MG63 (cell line): ENCODE results near the gene TERT. TPM values are rescaled to one million over a fixed set of nuclear protein-coding genes. Genes with fewer than 3 reads are reported as not detected.
"Not testable (repeated sequence)": the region's sequence is repeated elsewhere in the genome, so short reads cannot be mapped to it uniquely, and the experiment has no call there.

Experiments used
- DNase-seq: peaks from one replicate; pipeline ENCODE4 v3.0.0-alpha.2; 2020
- H3K27me3 ChIP-seq: fragments of 250-450 bp; sonication (Bioruptor Pico); 2 replicates; pipeline ENCODE4 v1.5.1; 2020; ENCODE audit warnings: mild to moderate bottlenecking, moderate library complexity
- H3K36me3 ChIP-seq: fragments of 250-450 bp; sonication (Bioruptor Pico); 2 replicates; pipeline ENCODE4 v1.5.1; 2020; ENCODE audit warnings: mild to moderate bottlenecking, moderate library complexity
- H3K4me3 ChIP-seq: fragments of 250-450 bp; sonication (Bioruptor Pico); 2 replicates; pipeline ENCODE4 v1.5.1; 2020; ENCODE audit warnings: mild to moderate bottlenecking, moderate library complexity
- H3K9me3 ChIP-seq: fragments of 250-450 bp; sonication (Bioruptor Pico); 2 replicates; pipeline ENCODE4 v1.5.1; 2020; ENCODE audit warnings: mild to moderate bottlenecking, moderate library complexity
- total RNA-seq: library from RNA; depleted of rRNA; stranded (reverse); fragments of >200 nt; shearing (Covaris generic); gene quantifications from 2 replicates; pipeline ENCODE4 v1.2.3, GENCODE V29; 2014; ENCODE audit warnings: low replicate concordance

TERT gene
- total RNA-seq, 1 experiment from 2014 or later, result 2.4 TPM

DNA sequence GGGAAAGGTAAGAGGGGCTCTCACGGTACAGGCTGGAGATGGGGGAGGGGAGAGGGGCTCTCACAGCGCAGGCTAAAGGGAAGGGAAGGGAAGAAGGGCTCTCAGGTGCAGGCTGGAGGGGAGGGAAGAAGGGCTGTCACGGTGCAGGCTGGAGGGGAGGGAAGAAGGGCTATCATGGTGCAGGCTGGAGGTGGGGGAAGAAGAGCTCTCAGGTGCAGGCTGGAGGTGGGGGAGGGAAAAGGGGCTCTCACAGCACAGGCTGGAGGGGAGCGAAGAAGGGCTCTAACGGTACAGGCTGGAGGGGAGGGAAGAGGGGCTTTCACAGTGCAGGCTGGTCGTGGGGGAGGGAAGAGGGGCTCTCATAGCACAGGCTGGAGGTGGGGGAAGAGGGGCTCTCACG lies 65.0 kb downstream of the TERT start:
- peaks cover 11% of the 10 kb centered on the region for H3K27me3 ChIP-seq
- DNase-seq, result no peak
- no peak overlapping the region for H3K4me3 ChIP-seq
- peaks cover 5% of the 10 kb centered on the region for H3K9me3 ChIP-seq
- no peaks in the 10 kb centered on the region for H3K36me3 ChIP-seq

DNA sequence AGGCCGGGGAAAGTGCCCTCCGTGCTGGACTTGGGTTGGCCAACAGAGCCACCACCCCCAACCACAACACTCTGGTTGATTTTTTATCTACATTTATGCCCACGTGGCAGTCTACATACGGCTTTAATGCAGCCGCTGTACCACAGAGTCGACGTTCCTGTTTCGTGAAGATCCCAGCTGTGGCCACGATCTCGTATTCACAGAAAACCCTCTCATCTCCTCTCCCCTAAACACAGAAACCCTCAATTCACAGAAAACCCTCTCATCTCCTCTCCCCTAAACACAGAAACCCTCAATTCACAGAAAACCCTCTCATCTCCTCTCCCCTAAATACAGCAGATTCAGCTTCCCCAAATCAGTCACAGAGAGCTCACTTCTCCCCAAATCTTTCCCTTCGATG lies 65.8 kb downstream of the TERT start:
- not testable (repeated sequence) for H3K9me3 ChIP-seq, DNase-seq, H3K36me3 ChIP-seq, H3K4me3 ChIP-seq
- H3K27me3 ChIP-seq, result peaks cover 17% of the 10 kb centered on the region

DNA sequence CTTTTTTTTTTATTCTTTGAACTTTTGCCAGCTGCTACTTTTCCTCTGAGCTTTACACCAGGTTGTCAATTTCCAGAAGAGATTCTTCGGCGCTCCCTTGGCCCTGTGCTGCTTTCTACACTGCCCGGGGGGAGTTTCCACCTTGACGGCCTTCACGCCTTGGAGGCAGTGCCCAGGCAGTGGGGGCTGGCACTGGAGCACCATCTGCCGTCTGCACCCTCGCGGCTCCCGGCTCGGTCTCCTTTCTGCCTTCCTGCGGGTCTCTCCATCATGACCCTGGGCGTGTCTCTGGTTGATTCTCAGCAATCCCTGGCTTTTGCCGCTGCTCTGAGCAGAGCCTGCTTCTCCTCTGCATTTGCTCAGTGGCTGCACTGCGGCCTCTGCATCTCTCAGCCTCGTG lies 66.7 kb downstream of the TERT start:
- peaks cover 21% of the 10 kb centered on the region for H3K27me3 ChIP-seq
- H3K4me3 ChIP-seq, result no peak overlapping the region
- no peaks in the 10 kb centered on the region for H3K9me3 ChIP-seq
- no peaks in the 10 kb centered on the region for H3K36me3 ChIP-seq
- no peak for DNase-seq

DNA sequence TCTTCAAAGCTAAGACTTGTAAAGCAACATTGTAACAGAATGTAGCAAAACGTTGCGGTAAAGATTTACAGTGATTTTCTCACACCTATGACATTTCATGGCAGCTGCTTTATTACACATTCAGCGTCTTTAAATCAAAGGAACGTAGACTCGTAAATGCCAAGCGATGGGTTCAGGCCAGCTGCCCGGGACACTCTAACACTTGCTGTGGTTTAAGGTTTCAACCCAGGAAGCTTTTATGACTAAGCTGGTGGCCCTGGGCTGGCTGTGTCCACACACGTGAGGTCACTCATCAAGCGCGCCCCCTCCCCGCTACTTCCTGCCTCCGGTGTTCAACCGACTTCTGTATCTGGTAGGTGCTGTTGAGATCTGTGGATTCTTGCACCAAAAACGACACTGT lies 67.2 kb downstream of the TERT start:
- H3K9me3 ChIP-seq, result no peaks in the 10 kb centered on the region
- peak; percentile 59 for DNase-seq
- peaks cover 25% of the 10 kb centered on the region for H3K27me3 ChIP-seq
- H3K4me3 ChIP-seq, result no peak overlapping the region
- H3K36me3 ChIP-seq, result no peaks in the 10 kb centered on the region

DNA sequence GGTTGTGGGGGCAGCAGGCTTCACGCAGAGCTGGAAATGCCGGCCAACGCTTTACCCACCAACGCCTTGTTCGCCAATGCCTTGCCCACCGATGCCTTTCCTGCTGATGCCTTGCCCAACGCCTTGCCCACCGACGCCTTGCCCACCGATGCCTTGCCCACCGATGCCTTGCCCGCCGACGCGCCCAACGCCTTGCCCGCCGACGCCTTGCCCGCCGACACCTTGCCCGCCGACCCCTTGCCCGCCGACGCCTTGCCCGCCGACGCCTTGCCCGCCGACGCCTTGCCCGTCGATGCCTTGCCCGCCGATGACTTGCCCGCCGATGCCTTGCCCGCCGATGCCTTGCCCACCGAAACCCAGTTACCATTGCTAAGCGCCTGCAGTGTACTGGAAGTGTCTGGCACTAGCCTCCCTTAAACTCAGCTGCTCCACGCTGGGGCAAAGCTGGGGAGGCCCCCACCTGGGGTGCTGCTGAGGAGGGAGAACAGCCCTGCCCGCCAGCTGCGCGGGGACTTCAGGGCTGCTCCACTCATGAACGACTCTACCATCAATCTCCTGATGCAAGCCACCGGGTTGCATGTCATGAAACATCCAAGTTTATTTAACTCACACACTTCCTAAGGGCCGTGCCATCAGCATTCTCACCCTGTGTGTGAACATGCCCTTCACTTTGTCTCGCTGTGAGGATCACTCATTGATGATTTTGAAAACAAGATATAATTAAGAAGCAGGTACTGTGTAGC lies 67.9 kb downstream of the TERT start:
- DNase-seq, result no peak
- H3K27me3 ChIP-seq, result peaks cover 27% of the 10 kb centered on the region

DNA sequence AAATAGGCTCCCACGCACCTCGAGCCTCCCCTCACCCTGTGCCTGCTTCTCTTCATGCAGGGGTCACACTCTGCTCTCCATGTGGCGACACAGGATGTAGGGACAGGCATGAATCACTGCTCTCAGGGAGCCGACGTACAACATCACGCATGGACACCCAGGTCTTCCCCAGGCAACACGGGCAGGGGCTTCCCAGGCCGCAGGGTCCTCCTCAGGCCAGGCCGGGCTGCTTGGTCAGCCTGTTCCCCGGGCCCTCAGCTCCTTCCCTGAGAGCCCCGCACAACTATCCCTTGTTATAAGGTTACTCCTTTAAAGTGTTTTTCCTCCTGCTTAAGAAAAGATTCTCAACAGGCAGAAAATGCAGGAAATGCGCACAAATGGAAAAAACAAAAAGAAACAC lies 68.6 kb downstream of the TERT start:
- H3K36me3 ChIP-seq, result no peaks in the 10 kb centered on the region
- H3K9me3 ChIP-seq, result no peaks in the 10 kb centered on the region
- H3K27me3 ChIP-seq, result peaks cover 27% of the 10 kb centered on the region
- no peak overlapping the region for H3K4me3 ChIP-seq
- DNase-seq, result no peak

More for the DNA sequence above, 67.9 kb downstream of the TERT start:
- no peaks in the 10 kb centered on the region for H3K36me3 ChIP-seq
- H3K9me3 ChIP-seq, result no peaks in the 10 kb centered on the region
- no peak overlapping the region for H3K4me3 ChIP-seq

DNA sequence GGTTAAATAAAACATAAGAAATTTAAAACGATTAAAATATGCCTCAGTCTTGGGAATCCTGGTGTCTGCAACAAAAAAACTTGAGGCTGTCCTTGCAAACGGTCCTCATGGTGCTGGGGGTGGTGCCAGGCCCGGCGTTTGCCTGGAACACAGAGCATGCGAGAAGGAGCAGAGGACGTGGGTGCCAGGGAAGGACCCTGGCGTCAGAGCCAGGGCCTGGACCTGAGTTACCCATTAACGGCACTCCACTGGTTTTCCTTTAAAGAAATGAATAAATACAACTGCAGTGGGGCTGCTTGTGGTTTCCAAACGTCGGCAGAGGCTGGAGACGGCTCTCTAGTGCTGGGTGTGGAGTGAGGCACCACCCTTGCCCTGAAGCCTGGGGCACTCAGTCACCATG lies 69.8 kb downstream of the TERT start, which contains the start of gene SLC6A18:
Gene SLC6A18 (plus strand): TSS at position 301 of the 400 bp plus-strand sequence. CDS start 97 bp downstream, at position 398.
- DNase-seq, result no peak
- peaks cover 27% of the 10 kb centered on the region for H3K27me3 ChIP-seq
- no peak within 1 kb of the TSS for H3K4me3 ChIP-seq
- H3K9me3 ChIP-seq, result no peaks in the 10 kb centered on the region
- no peaks in the 10 kb centered on the region for H3K36me3 ChIP-seq

DNA sequence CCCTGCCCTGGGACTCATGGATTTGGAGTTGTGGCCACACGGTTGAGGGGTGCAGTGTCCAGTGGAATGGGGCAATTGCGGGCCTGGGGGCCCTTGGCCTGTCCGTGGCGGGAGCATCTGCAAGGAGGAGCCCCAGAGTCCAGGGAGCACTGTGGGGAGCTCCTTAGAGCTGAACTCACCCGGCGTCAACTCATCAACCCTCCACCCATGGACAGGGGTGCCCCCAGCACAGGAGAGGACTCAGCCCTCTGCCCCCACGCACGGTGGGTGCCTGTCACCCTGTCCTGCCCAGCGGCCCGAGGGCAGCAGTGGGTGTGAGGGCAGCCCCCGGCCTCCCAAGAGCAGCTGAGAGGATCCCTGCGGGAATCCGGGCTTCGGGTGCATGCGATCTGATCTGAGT lies 70.2 kb downstream of the TERT start:
- Histone ChIP-seq H3K36me3 (no peaks in the 10 kb centered on the region), H3K27me3 (peaks cover 27% of the 10 kb centered on the region), H3K9me3 (no peaks in the 10 kb centered on the region), H3K4me3 (no peak overlapping the region)
- DNase-seq, result no peak

DNA sequence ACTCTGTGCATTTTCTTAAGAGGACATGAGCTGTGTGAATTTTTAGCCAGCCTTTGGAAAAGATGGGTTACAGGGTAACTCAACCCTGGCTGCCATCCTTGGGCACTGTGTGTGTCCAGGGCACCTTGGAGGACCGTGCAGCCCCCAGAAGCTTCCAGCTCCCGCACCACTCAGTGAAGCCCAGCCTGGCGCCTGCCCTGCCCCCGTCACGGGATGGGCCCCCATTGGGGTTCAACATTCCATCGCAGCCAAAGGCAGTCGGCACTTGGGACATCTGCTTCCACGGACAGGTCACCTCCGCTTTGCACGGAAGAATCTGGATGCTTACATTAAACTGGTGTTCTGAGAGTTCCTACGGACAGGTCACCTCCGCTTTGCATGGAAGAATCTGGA lies 71.6 kb downstream of the TERT start:
- H3K4me3 ChIP-seq, result no peak overlapping the region
- no peak for DNase-seq
- peaks cover 23% of the 10 kb centered on the region for H3K27me3 ChIP-seq
- no peaks in the 10 kb centered on the region for H3K9me3 ChIP-seq
- H3K36me3 ChIP-seq, result no peaks in the 10 kb centered on the region

DNA sequence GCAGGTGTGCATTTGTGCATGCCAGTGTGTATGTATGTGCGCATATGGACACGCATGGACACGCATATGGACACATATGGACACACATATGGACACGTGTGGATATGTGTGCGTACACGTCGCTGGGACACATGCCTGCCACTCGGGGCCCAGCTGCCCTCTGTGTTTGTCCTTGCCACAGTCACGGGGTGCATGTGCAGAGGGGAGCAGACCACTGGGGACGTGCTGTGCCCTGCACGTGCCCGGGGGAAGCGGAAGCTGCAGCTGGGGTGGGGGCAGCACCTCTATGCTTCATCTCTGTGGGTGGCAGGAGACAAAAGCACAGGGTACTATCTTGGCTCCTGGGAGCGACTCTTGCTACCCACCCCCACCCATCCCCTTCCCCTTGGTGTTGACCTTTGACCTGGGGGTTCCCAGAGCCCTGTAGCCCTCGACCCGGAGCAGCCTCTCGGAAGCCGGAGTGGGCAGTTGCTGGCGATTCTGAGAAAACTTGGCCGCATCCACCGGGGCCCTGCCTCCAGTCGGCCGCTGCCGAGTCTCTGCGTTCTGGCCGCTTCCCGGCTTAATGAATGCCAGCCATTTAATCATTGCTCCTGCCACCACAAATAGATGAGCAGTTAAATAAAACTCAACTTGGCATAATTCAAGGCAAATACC lies 72.1 kb downstream of the TERT start:
- Histone ChIP-seq H3K4me3 (no peak overlapping the region), H3K36me3 (no peaks in the 10 kb centered on the region), H3K9me3 (no peaks in the 10 kb centered on the region), H3K27me3 (peaks cover 18% of the 10 kb centered on the region)
- DNase-seq, result no peak

DNA sequence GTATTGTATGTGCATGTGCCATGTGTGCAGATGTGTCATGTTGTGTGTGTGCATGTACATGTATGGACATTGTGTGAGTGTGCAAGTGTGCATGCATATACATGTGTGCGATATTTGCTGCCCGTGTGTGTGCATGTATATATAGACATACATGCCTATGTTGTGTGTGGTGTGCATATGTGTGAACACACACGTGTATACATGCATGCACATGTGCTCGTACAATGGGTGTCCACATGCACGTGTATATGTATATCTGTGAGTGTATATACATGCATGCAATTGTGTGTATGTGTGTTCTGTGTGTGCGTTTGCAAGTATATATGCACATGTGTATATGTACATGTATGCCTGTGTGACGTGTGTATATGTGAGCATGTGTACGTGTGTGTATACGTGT lies 72.7 kb downstream of the TERT start:
- Histone ChIP-seq H3K27me3 (peaks cover 16% of the 10 kb centered on the region), H3K9me3 (no peaks in the 10 kb centered on the region), H3K36me3 (no peaks in the 10 kb centered on the region), H3K4me3 (no peak overlapping the region)
- no peak for DNase-seq

DNA sequence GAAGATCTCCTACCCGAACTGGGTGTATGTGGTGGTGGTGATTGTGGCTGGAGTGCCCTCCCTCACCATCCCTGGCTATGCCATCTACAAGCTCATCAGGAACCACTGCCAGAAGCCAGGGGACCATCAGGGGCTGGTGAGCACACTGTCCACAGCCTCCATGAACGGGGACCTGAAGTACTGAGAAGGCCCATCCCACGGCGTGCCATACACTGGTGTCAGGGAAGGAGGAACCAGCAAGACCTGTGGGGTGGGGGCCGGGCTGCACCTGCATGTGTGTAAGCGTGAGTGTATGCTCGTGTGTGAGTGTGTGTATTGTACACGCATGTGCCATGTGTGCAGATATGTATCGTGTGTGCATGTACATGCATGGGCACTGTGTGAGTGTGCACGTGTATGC lies 73.1 kb downstream of the TERT start:
- no peak overlapping the region for H3K4me3 ChIP-seq
- no peaks in the 10 kb centered on the region for H3K9me3 ChIP-seq
- peaks cover 16% of the 10 kb centered on the region for H3K27me3 ChIP-seq
- DNase-seq, result no peak
- H3K36me3 ChIP-seq, result no peaks in the 10 kb centered on the region

DNA sequence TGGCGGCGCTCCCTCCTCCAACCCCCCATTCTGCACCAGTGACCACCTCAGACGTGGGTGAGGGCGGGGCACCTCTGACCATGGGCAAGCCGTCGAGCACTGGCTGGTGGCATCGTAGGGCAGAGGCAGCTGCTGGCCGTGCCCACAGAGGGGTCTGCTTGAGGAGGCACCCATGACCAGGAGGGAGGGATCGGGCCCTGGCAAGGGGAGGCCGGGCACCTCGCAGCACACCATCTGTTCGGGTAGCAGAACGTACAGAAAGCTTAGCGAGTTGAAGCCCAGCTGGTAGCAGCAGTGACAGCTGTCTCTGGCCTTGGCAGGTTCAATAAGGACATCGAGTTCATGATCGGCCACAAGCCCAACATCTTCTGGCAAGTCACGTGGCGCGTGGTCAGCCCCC lies 74.0 kb downstream of the TERT start:
- Histone ChIP-seq H3K4me3 (no peak overlapping the region), H3K36me3 (no peaks in the 10 kb centered on the region), H3K27me3 (peaks cover 16% of the 10 kb centered on the region), H3K9me3 (peaks cover 1% of the 10 kb centered on the region)
- no peak for DNase-seq

DNA sequence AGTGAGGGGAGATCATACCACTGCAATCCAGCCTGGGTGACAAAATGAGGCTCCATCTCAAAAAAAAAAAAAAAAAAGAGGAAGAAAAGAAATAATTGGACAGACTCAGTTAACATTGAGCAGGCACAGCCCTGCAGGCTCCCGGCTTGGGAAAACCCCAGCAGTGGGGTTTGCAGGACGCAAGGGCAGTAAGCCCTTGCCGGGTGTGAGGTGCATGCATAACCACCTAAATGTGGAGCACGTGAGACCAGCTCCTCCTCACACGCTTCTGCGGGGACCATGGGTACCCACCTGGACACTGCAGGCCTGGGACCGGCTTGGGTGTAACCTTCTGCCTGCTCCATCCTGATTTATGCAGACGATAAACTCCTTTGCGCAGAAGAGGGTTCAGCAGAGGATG lies 74.5 kb downstream of the TERT start:
- DNase-seq, result no peak
- peaks cover 16% of the 10 kb centered on the region for H3K27me3 ChIP-seq

DNA sequence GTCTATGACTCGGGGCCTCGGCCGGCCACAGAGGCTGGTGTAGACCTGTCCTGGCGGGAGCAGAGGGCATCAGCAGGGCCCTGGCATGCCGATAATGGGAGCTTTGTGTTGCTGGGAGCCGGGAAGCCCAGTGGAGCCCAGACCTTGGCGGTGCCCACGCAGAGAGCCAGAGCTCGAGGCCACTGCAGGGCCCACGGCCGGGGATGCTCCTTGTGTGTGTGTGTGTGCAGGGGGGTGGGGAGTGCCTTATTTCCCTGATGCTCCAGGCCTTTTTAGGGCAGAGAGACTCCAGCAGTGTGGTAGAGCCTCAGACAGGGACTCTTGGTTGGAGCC lies 75.1 kb downstream of the TERT start:
- Histone ChIP-seq H3K36me3 (no peaks in the 10 kb centered on the region), H3K4me3 (no peak overlapping the region), H3K27me3 (peaks cover 16% of the 10 kb centered on the region), H3K9me3 (peaks cover 10% of the 10 kb centered on the region)
- no peak for DNase-seq

More for the DNA sequence above, 74.5 kb downstream of the TERT start:
- no peaks in the 10 kb centered on the region for H3K36me3 ChIP-seq
- peaks cover 6% of the 10 kb centered on the region for H3K9me3 ChIP-seq
- no peak overlapping the region for H3K4me3 ChIP-seq

DNA sequence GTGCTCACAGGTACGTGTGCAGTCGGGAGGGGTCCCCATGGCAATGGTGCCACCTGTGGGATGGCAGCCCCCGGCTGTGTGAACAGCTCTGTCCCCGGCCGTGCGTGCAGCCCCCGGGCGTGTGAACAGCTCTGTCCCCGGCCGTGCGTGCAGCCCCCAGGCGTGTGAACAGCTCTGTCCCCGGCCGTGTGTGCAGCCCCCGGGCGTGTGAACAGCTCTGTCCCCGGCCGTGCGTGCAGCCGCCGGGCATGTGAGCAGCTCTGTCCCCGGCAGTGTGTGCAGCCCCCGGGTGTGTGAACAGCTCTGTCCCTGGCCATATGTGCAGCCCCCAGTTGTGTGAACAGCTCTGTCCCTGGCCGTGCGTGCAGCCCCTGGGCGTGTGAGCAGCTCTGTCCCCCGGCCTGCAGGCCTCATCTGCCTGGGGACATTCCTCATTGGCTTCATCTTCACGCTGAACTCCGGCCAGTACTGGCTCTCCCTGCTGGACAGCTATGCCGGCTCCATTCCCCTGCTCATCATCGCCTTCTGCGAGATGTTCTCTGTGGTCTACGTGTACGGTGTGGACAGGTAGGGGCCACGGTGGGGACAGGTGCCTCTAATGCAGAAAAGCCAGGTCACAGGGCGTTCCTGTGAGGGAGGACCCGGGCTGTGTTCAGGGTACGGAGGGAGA lies 75.6 kb downstream of the TERT start:
- peaks cover 10% of the 10 kb centered on the region for H3K9me3 ChIP-seq
- DNase-seq, result no peak
- H3K27me3 ChIP-seq, result peaks cover 11% of the 10 kb centered on the region
- H3K4me3 ChIP-seq, result no peak overlapping the region
- no peaks in the 10 kb centered on the region for H3K36me3 ChIP-seq

DNA sequence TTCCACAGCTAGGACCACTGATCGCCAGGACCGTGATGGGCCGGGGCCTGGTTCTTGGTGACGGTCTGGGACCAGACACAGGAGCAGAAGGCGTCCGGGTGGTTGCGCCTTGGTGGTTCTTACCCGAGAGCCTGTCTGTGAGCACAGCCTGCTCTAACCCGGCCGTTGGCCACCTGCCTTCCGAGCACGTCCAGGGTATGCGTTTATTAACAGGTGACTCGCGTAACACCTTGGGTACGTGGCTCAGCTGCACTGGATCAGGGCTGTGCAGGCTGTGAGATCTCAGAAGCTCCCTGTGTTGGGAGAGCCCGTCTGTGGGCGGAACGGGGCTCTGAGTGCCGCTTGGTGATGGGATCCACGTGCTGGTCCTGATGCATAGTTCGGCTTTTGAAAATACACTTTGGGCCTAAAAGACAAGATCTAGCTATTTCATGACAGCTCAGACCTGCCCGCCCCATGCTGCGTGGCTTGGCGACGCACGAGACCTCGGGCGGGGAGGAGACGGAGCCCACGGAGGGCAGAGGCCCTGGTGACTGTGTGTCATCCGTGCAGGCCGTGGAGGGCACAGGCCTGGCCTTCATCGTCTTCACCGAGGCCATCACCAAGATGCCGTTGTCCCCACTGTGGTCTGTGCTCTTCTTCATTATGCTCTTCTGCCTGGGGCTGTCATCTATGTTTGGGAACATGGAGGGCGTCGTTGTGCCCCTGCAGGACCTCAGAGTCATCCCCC lies 76.4 kb downstream of the TERT start:
- Histone ChIP-seq H3K27me3 (peaks cover 7% of the 10 kb centered on the region), H3K36me3 (no peaks in the 10 kb centered on the region), H3K9me3 (peaks cover 10% of the 10 kb centered on the region), H3K4me3 (no peak overlapping the region)
- no peak for DNase-seq
